Glutamatergic neuron (in vitro differentiated cells): Measurements from ENCODE around the gene MARCHF9. TPM values are rescaled to one million over a fixed set of nuclear protein-coding genes. Genes with fewer than 3 reads are reported as not detected.

Source experiments
- DNase-seq: peaks from one replicate; pipeline ENCODE4 v3.0.0; 2022
- H3K27ac Mint-ChIP-seq: one replicate; pipeline ENCODE4 v1.8.0; 2020; ENCODE audit warnings: mild to moderate bottlenecking, mixed read lengths, inconsistent platforms; ENCODE audit not compliant: unreplicated experiment
- H3K27me3 Mint-ChIP-seq: one replicate; pipeline ENCODE4 v1.8.0; 2020; ENCODE audit warnings: mild to moderate bottlenecking, moderate library complexity, mixed read lengths, inconsistent platforms; ENCODE audit not compliant: unreplicated experiment
- H3K36me3 Mint-ChIP-seq: one replicate; pipeline ENCODE4 v1.8.0; 2020; ENCODE audit warnings: mild to moderate bottlenecking, mixed read lengths, inconsistent platforms; ENCODE audit not compliant: unreplicated experiment
- H3K4me1 Mint-ChIP-seq: one replicate; pipeline ENCODE4 v1.8.0; 2020; ENCODE audit warnings: mild to moderate bottlenecking, low read depth, mixed read lengths, inconsistent platforms; ENCODE audit not compliant: unreplicated experiment
- H3K4me3 Mint-ChIP-seq: one replicate; pipeline ENCODE4 v1.8.0; 2020; ENCODE audit warnings: mild to moderate bottlenecking, mixed read lengths, inconsistent platforms; ENCODE audit not compliant: unreplicated experiment
- H3K9me3 Mint-ChIP-seq: one replicate; pipeline ENCODE4 v1.8.0; 2020; ENCODE audit warnings: mild to moderate bottlenecking, moderate library complexity, mixed read lengths, inconsistent platforms; ENCODE audit not compliant: unreplicated experiment
- total RNA-seq: library from RNA; stranded (reverse); fragmentation: NEBNext Ultra II Directional; extraction: Animal tissue kit (Norgen Biotek cat#: 25700); gene quantifications from one replicate; pipeline ENCODE4 v1.2.1, GENCODE V29; 2021; ENCODE audit not compliant: unreplicated experiment
- TF ChIP-seq, protein P1 (sequence below): fragments of 200-600 bp; sonication (generic); IDR thresholded peaks from one replicate; pipeline ENCODE4 v1.5.0; 2021; ENCODE audit not compliant: partially characterized antibody, unreplicated experiment

Gene MARCHF9
- total RNA-seq, 1 donor from 2014 or later = 26.7 TPM

DNA sequence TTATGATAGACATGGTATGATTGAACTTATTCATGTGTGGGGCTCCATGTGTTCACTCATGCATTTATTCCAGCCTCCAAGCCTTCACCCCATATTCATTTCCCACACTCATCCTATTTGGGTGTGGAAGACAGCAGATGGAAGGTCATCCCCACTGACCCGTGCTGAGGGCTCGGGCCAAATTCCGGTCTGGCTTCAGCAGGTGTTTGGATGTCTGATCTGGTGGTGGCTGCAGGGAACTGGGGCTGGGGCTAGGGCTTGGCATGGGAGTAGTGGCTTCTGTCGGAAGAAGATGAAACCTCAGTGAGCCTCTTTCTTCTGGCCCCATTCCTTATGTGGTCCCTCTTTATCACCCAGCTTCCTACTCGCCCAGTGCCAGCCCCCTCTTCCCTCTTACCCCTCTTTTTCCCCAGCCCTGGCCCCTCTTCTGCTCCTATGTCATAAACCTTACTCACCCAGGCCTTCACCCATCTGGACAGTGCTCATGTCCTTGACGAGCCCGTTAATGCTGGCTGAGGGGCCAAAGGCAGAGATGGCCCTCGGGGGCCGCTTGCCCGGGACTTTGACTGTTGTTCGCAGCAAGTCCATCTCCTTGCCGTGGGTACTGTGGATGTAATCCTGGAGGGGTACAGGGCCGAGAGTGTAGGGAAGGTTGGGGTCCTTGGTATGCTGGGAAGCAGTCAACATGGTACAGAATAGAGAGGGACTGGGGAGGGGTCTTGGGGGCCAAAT is 24.4 kb upstream of the MARCHF9 start:
- no peak overlapping the region for H3K27ac Mint-ChIP-seq
- H3K4me3 Mint-ChIP-seq = no peak overlapping the region
- peaks cover 12% of the 10 kb centered on the region for H3K4me1 Mint-ChIP-seq
- TF ChIP-seq, protein P1, sequence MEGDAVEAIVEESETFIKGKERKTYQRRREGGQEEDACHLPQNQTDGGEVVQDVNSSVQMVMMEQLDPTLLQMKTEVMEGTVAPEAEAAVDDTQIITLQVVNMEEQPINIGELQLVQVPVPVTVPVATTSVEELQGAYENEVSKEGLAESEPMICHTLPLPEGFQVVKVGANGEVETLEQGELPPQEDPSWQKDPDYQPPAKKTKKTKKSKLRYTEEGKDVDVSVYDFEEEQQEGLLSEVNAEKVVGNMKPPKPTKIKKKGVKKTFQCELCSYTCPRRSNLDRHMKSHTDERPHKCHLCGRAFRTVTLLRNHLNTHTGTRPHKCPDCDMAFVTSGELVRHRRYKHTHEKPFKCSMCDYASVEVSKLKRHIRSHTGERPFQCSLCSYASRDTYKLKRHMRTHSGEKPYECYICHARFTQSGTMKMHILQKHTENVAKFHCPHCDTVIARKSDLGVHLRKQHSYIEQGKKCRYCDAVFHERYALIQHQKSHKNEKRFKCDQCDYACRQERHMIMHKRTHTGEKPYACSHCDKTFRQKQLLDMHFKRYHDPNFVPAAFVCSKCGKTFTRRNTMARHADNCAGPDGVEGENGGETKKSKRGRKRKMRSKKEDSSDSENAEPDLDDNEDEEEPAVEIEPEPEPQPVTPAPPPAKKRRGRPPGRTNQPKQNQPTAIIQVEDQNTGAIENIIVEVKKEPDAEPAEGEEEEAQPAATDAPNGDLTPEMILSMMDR = no peak
- DNase-seq = no peak
- peaks cover 38% of the 10 kb centered on the region for H3K27me3 Mint-ChIP-seq
- H3K36me3 Mint-ChIP-seq = peaks cover 25% of the 10 kb centered on the region
- peaks cover 16% of the 10 kb centered on the region for H3K9me3 Mint-ChIP-seq

DNA sequence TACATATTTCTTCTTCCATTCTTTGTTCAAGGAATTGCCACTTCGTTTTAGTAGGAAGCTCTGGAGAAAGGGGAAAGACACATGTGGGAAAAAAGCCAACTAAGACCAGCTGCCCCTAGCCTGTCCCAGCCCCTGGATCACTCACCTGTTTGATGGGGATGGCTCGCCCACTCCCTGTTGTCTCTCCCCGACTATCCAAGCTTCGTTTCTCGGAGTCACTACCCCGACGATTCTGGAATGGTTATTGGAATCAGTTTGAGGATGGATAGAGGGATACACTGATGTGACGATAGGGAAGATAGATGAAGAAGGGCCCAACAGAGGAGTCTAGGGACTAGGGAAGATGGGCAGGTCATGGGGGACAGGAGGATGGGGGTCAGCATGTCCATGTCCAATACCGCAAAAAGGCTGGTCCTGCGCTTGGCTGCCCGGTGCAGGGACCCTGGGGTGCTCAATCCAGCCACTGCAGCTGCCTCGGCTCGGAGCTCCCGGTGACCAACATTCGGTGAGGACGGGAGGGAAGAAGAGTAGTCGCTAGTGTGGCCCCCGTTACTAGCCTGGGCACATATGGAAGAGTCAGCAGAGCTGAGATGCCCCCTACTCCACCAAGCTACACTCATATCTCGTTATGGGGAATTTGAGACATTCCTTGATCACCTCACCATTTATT is 23.4 kb upstream of the MARCHF9 start:
- H3K27me3 Mint-ChIP-seq = peaks cover 38% of the 10 kb centered on the region
- H3K27ac Mint-ChIP-seq = no peak overlapping the region
- TF ChIP-seq, protein P1 = no peak
- peaks cover 18% of the 10 kb centered on the region for H3K4me1 Mint-ChIP-seq
- DNase-seq = no peak
- H3K9me3 Mint-ChIP-seq = peaks cover 16% of the 10 kb centered on the region
- H3K4me3 Mint-ChIP-seq = no peak overlapping the region
- H3K36me3 Mint-ChIP-seq = peaks cover 25% of the 10 kb centered on the region

DNA sequence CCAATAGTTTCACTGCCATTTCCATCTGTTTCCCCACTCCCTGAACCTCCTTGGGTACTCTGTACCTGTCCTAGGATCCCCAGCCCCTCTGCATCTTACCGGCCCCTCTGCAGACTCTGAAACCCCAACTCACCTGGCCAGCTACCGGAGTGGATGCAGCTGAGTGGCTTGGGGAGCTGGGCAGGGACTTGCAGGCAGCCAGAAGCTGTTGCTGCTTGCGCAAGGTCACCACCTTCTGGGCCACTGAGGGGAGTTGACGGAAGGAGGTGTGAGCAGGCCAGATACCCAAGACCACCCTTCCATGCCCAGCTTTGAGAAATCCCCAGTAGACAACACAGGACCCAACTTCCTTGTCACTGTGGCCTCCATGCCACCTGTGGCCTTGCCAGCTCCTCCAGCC is 22.6 kb upstream of the MARCHF9 start:
- Mint-ChIP-seq H3K36me3 (peaks cover 25% of the 10 kb centered on the region), H3K27me3 (peaks cover 41% of the 10 kb centered on the region), H3K9me3 (peaks cover 16% of the 10 kb centered on the region), H3K27ac (no peak overlapping the region), H3K4me3 (no peak overlapping the region), H3K4me1 (peaks cover 22% of the 10 kb centered on the region)
- TF ChIP-seq, protein P1 = no peak
- no peak for DNase-seq

DNA sequence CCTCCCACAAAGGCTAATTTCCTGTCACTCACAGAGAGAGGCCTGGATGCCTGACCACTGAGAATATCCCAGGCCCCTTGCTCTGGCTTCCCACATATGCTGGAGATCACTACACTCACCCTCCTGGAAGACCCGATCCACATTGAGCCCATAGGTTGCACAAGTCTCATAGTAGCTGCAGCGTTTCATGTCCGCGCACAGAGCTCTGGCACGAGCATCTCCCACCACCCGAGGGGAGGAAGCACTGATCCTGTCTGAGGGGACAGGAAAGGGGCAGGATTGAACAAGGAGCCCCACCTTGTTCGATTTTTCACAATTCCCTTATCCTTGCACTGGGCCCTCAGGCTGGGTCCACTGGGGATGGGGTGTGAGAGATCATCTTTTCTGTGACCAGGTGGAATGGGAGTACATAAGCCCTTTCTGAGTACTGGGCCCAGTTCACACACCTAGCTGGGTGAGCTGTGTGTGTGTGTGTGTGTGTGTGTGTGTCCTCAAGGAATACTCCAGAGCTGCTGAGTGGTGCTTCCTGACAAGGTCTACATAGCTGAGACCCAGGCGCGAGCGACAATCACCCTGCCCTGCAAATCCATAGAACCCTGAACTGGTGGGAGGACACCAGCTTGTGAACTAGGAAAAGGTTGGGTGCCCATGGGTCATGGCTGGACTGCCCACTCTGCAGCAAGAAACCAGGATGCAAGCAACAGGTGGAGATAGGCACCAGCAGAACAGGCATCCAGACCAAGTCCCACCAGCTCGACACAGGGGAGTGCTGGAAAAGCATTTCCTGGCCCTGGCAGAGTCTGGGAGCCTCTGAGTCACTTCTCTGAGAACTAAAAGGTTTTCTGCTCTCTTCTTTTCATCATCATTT is 21.9 kb upstream of the MARCHF9 start:
- peaks cover 19% of the 10 kb centered on the region for H3K4me1 Mint-ChIP-seq
- H3K27me3 Mint-ChIP-seq = peaks cover 36% of the 10 kb centered on the region
- H3K27ac Mint-ChIP-seq = no peak overlapping the region
- peaks cover 13% of the 10 kb centered on the region for H3K9me3 Mint-ChIP-seq
- H3K4me3 Mint-ChIP-seq = no peak overlapping the region
- H3K36me3 Mint-ChIP-seq = peaks cover 21% of the 10 kb centered on the region
- TF ChIP-seq, protein P1 = no peak
- no peak for DNase-seq
